Lung (tissue), 12 donors: ENCODE measurements around the gene FSTL5. TPM values are rescaled to one million over a fixed set of nuclear protein-coding genes. Genes with fewer than 3 reads are reported as not detected.

Experiments
- ATAC-seq: fragments of 200-7000 bp; cut with Tn5 transposase; one replicate; pipeline ENCODE4 v1.9.1; 2020; ENCODE audit warnings: moderate number of reproducible peaks; ENCODE audit not compliant: insufficient read depth, low FRiP score
- DNase-seq, 3 donors: peaks; one replicate each; pipeline ENCODE4 v3.0.0-alpha.2; 2013 to 2017
- H3K27ac ChIP-seq, 2 donors: one replicate each; pipeline ENCODE4 v1.5.1; 2013; ENCODE audit warnings: mild to moderate bottlenecking in 2 of 2, moderate library complexity in 2 of 2, control low read depth in 1 of 2, inconsistent platforms in 1 of 2, low read depth in 1 of 2, low read length in 1 of 2
- H3K27me3 ChIP-seq, 3 donors: one replicate each; pipeline ENCODE4 v1.5.1; 2013; ENCODE audit warnings: low read length in 2 of 3; ENCODE audit not compliant: control insufficient read depth in 3 of 3, insufficient read depth in 3 of 3
- H3K36me3 ChIP-seq, 4 donors: one replicate each; pipeline ENCODE4 v1.5.1; 2013; ENCODE audit warnings: low read length in 4 of 4, mild to moderate bottlenecking in 1 of 4, moderate library complexity in 1 of 4; ENCODE audit not compliant: control insufficient read depth in 4 of 4, insufficient read depth in 4 of 4
- H3K4me1 ChIP-seq, 5 donors: one replicate each; pipeline ENCODE4 v1.5.1; 2013; ENCODE audit warnings: low read length in 5 of 5, mild to moderate bottlenecking in 2 of 5, moderate library complexity in 1 of 5; ENCODE audit not compliant: control insufficient read depth in 5 of 5, insufficient read depth in 5 of 5
- H3K4me3 ChIP-seq: one replicate; pipeline ENCODE4 v1.5.1; 2013; ENCODE audit warnings: mild to moderate bottlenecking, control low read depth, moderate library complexity
- H3K9ac ChIP-seq, 2 donors: one replicate each; pipeline ENCODE4 v1.5.1; 2013; ENCODE audit warnings: low read length in 2 of 2, control low read depth in 1 of 2; ENCODE audit not compliant: insufficient read depth in 1 of 2
- H3K9me3 ChIP-seq, 4 donors: one replicate each; pipeline ENCODE4 v1.5.1; 2013; ENCODE audit warnings: low read length in 3 of 4, mild to moderate bottlenecking in 1 of 4, moderate library complexity in 1 of 4; ENCODE audit not compliant: control insufficient read depth in 4 of 4, insufficient read depth in 3 of 4
- WGBS, 2 donors: extraction: QIAGEN DNeasy Blood & Tissue Kit; methylation state at CpG; one replicate each; pipeline ENCODE4 v1.1.7; 2013; 5-methylcytosine and 5-hydroxymethylcytosine counted together
- polyA plus RNA-seq, 2 donors: library from polyadenylated mRNA; stranded (reverse); fragments of 200-250 nt; gene quantifications; one replicate each; pipeline ENCODE4 v1.2.1, GENCODE V29; 2013
- total RNA-seq, 2 donors: library from RNA; depleted of rRNA in 1 of 2; stranded (reverse); fragments of >200 nt in 1 of 2; gene quantifications; one replicate each; pipeline ENCODE4 v1.2.1, GENCODE V29; 2014 to 2021
- TF ChIP-seq, protein P1 (sequence below): IDR thresholded peaks from 2 replicates; pipeline ENCODE4 v1.5.1; 2012; ENCODE audit warnings: mild to moderate bottlenecking; ENCODE audit errors: control extremely low read depth, extremely low read depth
- donor health status: control.
- donor health status: control.
- donor health status: Bipolar disorder and iron deficiency.
- donor health status: healthy.
- donor health status: DM: yes; HTN: yes; CAD: no.

FSTL5 gene
- total and polyA plus RNA-seq, 4 donors: 0.23 TPM; not detected in 3

- H3K4me1 ChIP-seq: no peaks in the 10 kb centered on the region
- H3K36me3 ChIP-seq: no peaks in the 10 kb centered on the region
- DNase-seq (no peak), ATAC-seq (no peak)
- H3K27me3 ChIP-seq: no peaks in the 10 kb centered on the region
- H3K9me3 ChIP-seq: no peaks in the 10 kb centered on the region
- H3K4me3 ChIP-seq: no peak overlapping the region
- 58 to 66% methylated on average over 4 of the region's 4 CpGs for WGBS, 2 donors
- TF ChIP-seq, protein P1, sequence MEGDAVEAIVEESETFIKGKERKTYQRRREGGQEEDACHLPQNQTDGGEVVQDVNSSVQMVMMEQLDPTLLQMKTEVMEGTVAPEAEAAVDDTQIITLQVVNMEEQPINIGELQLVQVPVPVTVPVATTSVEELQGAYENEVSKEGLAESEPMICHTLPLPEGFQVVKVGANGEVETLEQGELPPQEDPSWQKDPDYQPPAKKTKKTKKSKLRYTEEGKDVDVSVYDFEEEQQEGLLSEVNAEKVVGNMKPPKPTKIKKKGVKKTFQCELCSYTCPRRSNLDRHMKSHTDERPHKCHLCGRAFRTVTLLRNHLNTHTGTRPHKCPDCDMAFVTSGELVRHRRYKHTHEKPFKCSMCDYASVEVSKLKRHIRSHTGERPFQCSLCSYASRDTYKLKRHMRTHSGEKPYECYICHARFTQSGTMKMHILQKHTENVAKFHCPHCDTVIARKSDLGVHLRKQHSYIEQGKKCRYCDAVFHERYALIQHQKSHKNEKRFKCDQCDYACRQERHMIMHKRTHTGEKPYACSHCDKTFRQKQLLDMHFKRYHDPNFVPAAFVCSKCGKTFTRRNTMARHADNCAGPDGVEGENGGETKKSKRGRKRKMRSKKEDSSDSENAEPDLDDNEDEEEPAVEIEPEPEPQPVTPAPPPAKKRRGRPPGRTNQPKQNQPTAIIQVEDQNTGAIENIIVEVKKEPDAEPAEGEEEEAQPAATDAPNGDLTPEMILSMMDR: no peak
- no peak overlapping the region for H3K27ac ChIP-seq
- H3K9ac ChIP-seq: no peak overlapping the region
Measured at GRCh38 chr4:162046135-162046534, 117.7 kb downstream of the FSTL5 start.

- 64 to 65% methylated on average over 3 of the region's 3 CpGs for WGBS, 2 donors
- H3K4me1 ChIP-seq: no peaks in the 10 kb centered on the region
- no peaks in the 10 kb centered on the region for H3K9me3 ChIP-seq
- H3K27me3 ChIP-seq: no peaks in the 10 kb centered on the region
- H3K36me3 ChIP-seq: no peaks in the 10 kb centered on the region
- TF ChIP-seq, protein P1: no peak
- ATAC-seq: no peak
- no peak overlapping the region for H3K4me3 ChIP-seq
- H3K9ac ChIP-seq: no peak overlapping the region
- DNase-seq: no peak
- no peak overlapping the region for H3K27ac ChIP-seq
Measured at GRCh38 chr4:162038112-162038511, 125.7 kb downstream of the FSTL5 start.

DNA sequence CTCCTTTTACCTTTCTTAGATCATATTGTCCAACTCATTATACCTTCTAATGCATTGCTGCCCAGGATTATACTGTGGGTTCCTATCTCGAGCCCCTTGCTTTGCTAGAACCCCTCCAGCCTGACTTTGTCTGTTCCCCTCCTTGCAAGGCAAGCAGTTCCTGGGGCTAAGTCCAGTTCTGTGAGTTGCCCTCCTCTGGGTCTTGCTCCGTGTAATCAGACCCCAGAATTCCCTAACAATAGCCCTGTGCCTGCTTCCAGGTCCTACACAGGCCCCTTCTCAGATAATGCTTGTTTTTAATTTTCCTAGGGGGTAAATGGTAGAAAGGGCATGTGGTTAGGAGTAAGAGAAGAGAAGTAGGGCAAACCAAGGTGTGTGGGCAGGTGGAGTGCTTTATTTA, 145.9 kb downstream of the FSTL5 start:
- Histone ChIP-seq H3K9me3 (no peaks in the 10 kb centered on the region), H3K36me3 (no peaks in the 10 kb centered on the region), H3K27me3 (no peaks in the 10 kb centered on the region), H3K9ac (no peak overlapping the region), H3K4me1 (no peaks in the 10 kb centered on the region), H3K27ac (no peak overlapping the region), H3K4me3 (no peak overlapping the region)
- TF ChIP-seq, protein P1: no peak
- 40 to 61% methylated on average over 2 of the region's 2 CpGs for WGBS, 2 donors
- ATAC-seq: no peak
- DNase-seq: no peak

DNA sequence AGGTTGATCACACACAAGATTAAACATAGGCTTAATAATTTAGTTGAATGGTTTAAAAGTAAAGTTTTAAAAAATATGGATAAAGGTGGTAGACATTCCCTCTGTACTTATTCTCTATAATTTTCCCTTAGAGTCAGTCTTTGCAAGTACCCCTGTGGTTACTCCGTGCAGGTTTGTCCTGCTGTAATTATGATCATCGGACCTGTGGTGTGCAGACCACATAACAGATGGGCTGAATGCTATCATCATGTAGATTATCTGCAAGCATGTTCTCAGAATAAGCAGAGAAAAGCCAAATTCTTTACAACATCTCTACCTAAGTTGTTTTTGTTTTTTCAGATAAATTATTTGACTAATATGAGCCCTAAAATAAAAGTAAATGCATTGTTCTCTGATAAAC, 146.8 kb downstream of the FSTL5 start:
- TF ChIP-seq, protein P1: no peak
- WGBS, 2 donors: 88 to 92% methylated on average over 2 of the region's 2 CpGs
- no peaks in the 10 kb centered on the region for H3K36me3 ChIP-seq
- ATAC-seq: no peak
- H3K27me3 ChIP-seq: no peaks in the 10 kb centered on the region
- no peaks in the 10 kb centered on the region for H3K4me1 ChIP-seq
- no peaks in the 10 kb centered on the region for H3K9me3 ChIP-seq
- H3K9ac ChIP-seq: no peak overlapping the region
- DNase-seq: no peak
- H3K27ac ChIP-seq: no peak overlapping the region
- H3K4me3 ChIP-seq: no peak overlapping the region
